ENCODE data around the gene SAMD1. TPM values are rescaled to one million over a fixed set of nuclear protein-coding genes. Genes with fewer than 3 reads are reported as not detected.

Gene SAMD1
- polyA plus RNA-seq, 2 of the 4 experiments (the other 2 are of a cell fraction): 8.4 to 28.9 TPM

GRCh38 chr19:14119644-14120496 is 29.3 kb upstream of the SAMD1 start:
- H3K9me3 ChIP-seq: no peaks in the 10 kb centered on the region
- no peak overlapping the region for H3K4me3 ChIP-seq
- no peak for ATAC-seq
- ChIA-PET CTCF (interaction anchor here (2.3 kb wide), 1 partner anchor 17 kb away, joined by 10 read pairs; the partner anchor contains the start of gene ASF1B), POLR2A (no interaction called here)
- H3K4me2 ChIP-seq: no peak overlapping the region
- TF ChIP-seq KDM5A (IDR thresholded peaks at IDR 0.05): no peak
- TF ChIP-seq BHLHE40 (IDR thresholded peaks at IDR 0.05; ENCODE audit: low read depth, low read length): no peak
- no peak for TF ChIP-seq TFCP2L1 (CRISPR knock-in tag; IDR thresholded peaks at IDR 0.05)
- TF ChIP-seq RCOR1 (IDR thresholded peaks at IDR 0.05; ENCODE audit: low read depth, low read length): no peak
- no peak for TF ChIP-seq CEBPB (IDR thresholded peaks at IDR 0.05)
- TF ChIP-seq RAD21 (conservative IDR thresholded peaks at IDR 0.05 in 1 of 2, IDR thresholded peaks at IDR 0.05 in 1 of 2): no peak
- no peak for FAIRE-seq
- no peak for DNase-seq (ENCODE audit: low read depth in 1 of 2, low spot score in 1 of 2)
- H3K27ac ChIP-seq: 0 out of 6 replicates have a peak overlapping the region, but pooled peaks of 1 of the 2 experiments have one; percentile 96
- WGBS (ENCODE audit: missing lambda C conversion rate): 90% methylated on average over 7 of the region's 7 CpGs
- peaks cover 17% of the 10 kb centered on the region for H3K4me1 ChIP-seq

- Histone ChIP-seq H3K9me3 (no peaks in the 10 kb centered on the region), H3K4me2 (peak overlapping the region; percentile 89), H3K27ac (peak overlapping the region in 1 of 2 experiments; percentile 96; a peak in 3 of 6 replicates), H3K4me3 (no peak overlapping the region), H3K4me1 (peaks cover 17% of the 10 kb centered on the region)
- ATAC-seq (no peak), FAIRE-seq (no peak), DNase-seq (ENCODE audit: low read depth in 1 of 2, low spot score in 1 of 2) (no peak)
- ChIA-PET CTCF (interaction anchor here (2.3 kb wide), 1 partner anchor 18 kb away, joined by 10 read pairs; the partner anchor contains the start of gene ASF1B), POLR2A (interaction anchor here (1.0 kb wide), 1 partner anchor 17 kb away, joined by 3 read pairs; the partner anchor contains the start of gene ASF1B)
- no peak for TF ChIP-seq ATOH8 (CRISPR knock-in tag; IDR thresholded peaks at IDR 0.05; ENCODE audit: low read depth)
- 98% methylated on average over 3 of the region's 3 CpGs for WGBS (ENCODE audit: missing lambda C conversion rate)
These were observed 28.6 kb upstream of the SAMD1 start for GRCh38 chr19:14119146-14119545.

GRCh38 chr19:14118165-14119051 is 27.9 kb upstream of the SAMD1 start:
- H3K4me3 ChIP-seq: peak overlapping the region; percentile 50
- DNase-seq (ENCODE audit: low read depth in 1 of 2, low spot score in 1 of 2) (no peak), FAIRE-seq (no peak), ATAC-seq (peak in 1 of 2 experiments; percentile 2; a peak in 3 of 6 replicates)
- POLR2A ChIA-PET: interaction anchor here (0.6 to 1.3 kb wide), 4 partner anchors 13 to 265 kb away, joined by 3 to 8 read pairs (median 4); partner anchors contain the start of gene ASF1B
- CTCF ChIA-PET: interaction anchor here (1.0 to 2.3 kb wide), 2 partner anchors 18 kb away, joined by 4 to 10 read pairs; partner anchors contain the start of gene ASF1B
- peak overlapping the region; percentile 92 to 96 for H3K27ac ChIP-seq
- TF ChIP-seq HES2 (IDR thresholded peaks at IDR 0.05): no peak
- TF ChIP-seq JUN (IDR thresholded peaks at IDR 0.05): 0 out of 5 replicates have a peak, but pooled peaks of 1 of the 2 experiments have one; percentile 32
- 0 out of 2 replicates have a peak, but pooled peaks have one; percentile 17 for TF ChIP-seq ATOH8 (CRISPR knock-in tag; IDR thresholded peaks at IDR 0.05; ENCODE audit: low read depth)
- TF ChIP-seq PHF8 (IDR thresholded peaks at IDR 0.05; ENCODE audit: borderline replicate concordance, low read depth): peak; percentile 39; the same call in 1 of the 2 replicates
- no peaks in the 10 kb centered on the region for H3K9me3 ChIP-seq
- 47% methylated on average over 15 of the region's 61 CpGs for WGBS (ENCODE audit: missing lambda C conversion rate)
- peaks cover 19% of the 10 kb centered on the region for H3K4me1 ChIP-seq
- peak overlapping the region; percentile 89 for H3K4me2 ChIP-seq

GRCh38 chr19:14117668-14118164 is 27.2 kb upstream of the SAMD1 start, which contains the start of gene PRKACA:
Gene PRKACA (minus strand): TSS chr19:14117762. CDS start chr19:14117547, 215 bp downstream.
- TF ChIP-seq RARB (CRISPR knock-in tag; IDR thresholded peaks at IDR 0.05) (no peak), REST (IDR thresholded peaks at IDR 0.05) (peak; percentile 46; the same call in 1 of the 2 replicates), PBX3 (IDR thresholded peaks at IDR 0.05) (peak; percentile 95), CHD2 (IDR thresholded peaks at IDR 0.05; ENCODE audit: low read length, partially characterized antibody) (peak; percentile 48), RFX5 (IDR thresholded peaks at IDR 0.05) (0 out of 2 replicates have a peak, but pooled peaks have one; percentile 57), NPAS2 (CRISPR knock-in tag; IDR thresholded peaks at IDR 0.05; ENCODE audit: borderline replicate concordance) (no peak)
- Histone ChIP-seq H3K9me3 (no peaks in the 10 kb centered on the region), H3K4me3 (peak within 1 kb of the TSS; percentile 75), H3K27ac (peak within 1 kb of the TSS; percentile 92 to 96), H3K4me1 (peaks cover 26% of the 10 kb centered on the region), H3K4me2 (peak within 1 kb of the TSS; percentile 96)
- peak; percentile 92 to 97 for DNase-seq (ENCODE audit: low read depth in 1 of 2, low spot score in 1 of 2)
- ChIA-PET CTCF (interaction anchor here (1.0 kb wide), 1 partner anchor 19 kb away, joined by 4 read pairs; the partner anchor contains the start of gene ASF1B), POLR2A (interaction anchor here (0.6 to 1.3 kb wide), 3 partner anchors 14 to 266 kb away, joined by 4 to 8 read pairs (median 5); partner anchors contain the start of gene ASF1B)
- ATAC-seq: peak; percentile 96 to 99
- FAIRE-seq: no peak
- no CpG with 5 or more reads among the region's 67 CpGs for WGBS (ENCODE audit: missing lambda C conversion rate)
